ENCODE measurements around the gene MTCL1. TPM values are rescaled to one million over a fixed set of nuclear protein-coding genes. Genes with fewer than 3 reads are reported as not detected.

The MTCL1 gene
- total RNA-seq, 1 experiment from 2014 or later: 50.1 TPM

GRCh38 chr18:8695932-8696517 lies 9.3 kb upstream of the MTCL1 start:
- CTCF ChIA-PET: interaction anchor here (0.6 to 1.3 kb wide), 2 partner anchors 40 to 286 kb away, joined by 3 to 7 read pairs; no protein-coding TSS in a partner anchor
- H3K27ac ChIP-seq (ENCODE audit: low read length): no peak overlapping the region
- POLR2A ChIA-PET: interaction anchor here (0.6 kb wide), 2 partner anchors 7 to 146 kb away, joined by 3 to 4 read pairs; no protein-coding TSS in a partner anchor
- no peaks in the 10 kb centered on the region for H3K9me3 ChIP-seq (ENCODE audit: control insufficient read depth, insufficient read depth, low read depth, low read length)
- intact Hi-C loops (cut with micrococcal nuclease; ENCODE audit: unreplicated experiment): loop anchor here (5.0 to 10.0 kb wide), 2 partner anchors 59 to 286 kb away; no protein-coding TSS in a partner anchor
- no peak for ATAC-seq
- in situ Hi-C loops (cut with HindIII; ENCODE audit: low pct_unique_long_range_greater_than_20kb, low sequenced_read_pairs): no loop called here
- H3K36me3 ChIP-seq (ENCODE audit: control insufficient read depth, insufficient read depth, low read length): no peaks in the 10 kb centered on the region
- H3K27me3 ChIP-seq (ENCODE audit: control insufficient read depth, insufficient read depth, low read length): no peaks in the 10 kb centered on the region
- TF ChIP-seq POLR2AphosphoS5 (IDR thresholded peaks at IDR 0.05; ENCODE audit: low read depth, low read length): no peak
- TF ChIP-seq, protein P1, sequence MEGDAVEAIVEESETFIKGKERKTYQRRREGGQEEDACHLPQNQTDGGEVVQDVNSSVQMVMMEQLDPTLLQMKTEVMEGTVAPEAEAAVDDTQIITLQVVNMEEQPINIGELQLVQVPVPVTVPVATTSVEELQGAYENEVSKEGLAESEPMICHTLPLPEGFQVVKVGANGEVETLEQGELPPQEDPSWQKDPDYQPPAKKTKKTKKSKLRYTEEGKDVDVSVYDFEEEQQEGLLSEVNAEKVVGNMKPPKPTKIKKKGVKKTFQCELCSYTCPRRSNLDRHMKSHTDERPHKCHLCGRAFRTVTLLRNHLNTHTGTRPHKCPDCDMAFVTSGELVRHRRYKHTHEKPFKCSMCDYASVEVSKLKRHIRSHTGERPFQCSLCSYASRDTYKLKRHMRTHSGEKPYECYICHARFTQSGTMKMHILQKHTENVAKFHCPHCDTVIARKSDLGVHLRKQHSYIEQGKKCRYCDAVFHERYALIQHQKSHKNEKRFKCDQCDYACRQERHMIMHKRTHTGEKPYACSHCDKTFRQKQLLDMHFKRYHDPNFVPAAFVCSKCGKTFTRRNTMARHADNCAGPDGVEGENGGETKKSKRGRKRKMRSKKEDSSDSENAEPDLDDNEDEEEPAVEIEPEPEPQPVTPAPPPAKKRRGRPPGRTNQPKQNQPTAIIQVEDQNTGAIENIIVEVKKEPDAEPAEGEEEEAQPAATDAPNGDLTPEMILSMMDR (IDR thresholded peaks at IDR 0.05): no peak
- no peak for TF ChIP-seq SIN3A (IDR thresholded peaks at IDR 0.05; ENCODE audit: borderline replicate concordance, insufficient read depth, low read depth, low read length)
- TF ChIP-seq REST (IDR thresholded peaks at IDR 0.05; ENCODE audit: insufficient read depth in 1 of 2, low read depth in 2 of 2, low read length in 1 of 2): no peak
- TF ChIP-seq TCF7L2 (IDR thresholded peaks at IDR 0.05; ENCODE audit: low read depth, low read length): no peak
- no TSS peak for BruUV-seq (replicated peaks)
- H3K4me3 ChIP-seq (ENCODE audit: low read depth in 2 of 2, low read length in 2 of 2): no peak overlapping the region
- no peaks in the 10 kb centered on the region for H3K4me1 ChIP-seq (ENCODE audit: control insufficient read depth, insufficient read depth, low read length)
- DNase-seq (ENCODE audit: low read depth, low spot score): no peak

DNA sequence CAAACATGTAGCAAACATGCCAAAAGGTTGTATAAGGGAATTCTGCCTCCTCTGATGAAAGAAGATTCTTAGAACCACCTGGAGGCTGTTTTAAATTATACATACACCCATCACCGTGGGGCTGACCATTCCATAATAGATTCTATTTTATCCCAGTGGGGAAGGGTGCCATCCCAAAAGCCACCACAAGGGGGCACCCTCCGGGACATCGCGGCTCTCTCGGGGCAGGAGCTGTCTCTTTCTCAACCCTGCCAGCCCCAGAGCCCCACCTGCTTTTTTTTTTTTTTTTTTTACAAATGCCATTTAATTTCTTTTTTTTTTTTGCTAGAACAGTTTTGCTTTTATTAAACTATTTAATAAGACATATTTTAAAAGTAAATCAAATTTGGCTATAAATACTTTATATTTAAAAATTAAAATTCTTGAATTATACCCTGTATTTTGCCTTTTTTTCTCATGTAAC lies 8.6 kb upstream of the MTCL1 start:
- no peaks in the 10 kb centered on the region for H3K9me3 ChIP-seq (ENCODE audit: control insufficient read depth, insufficient read depth, low read depth, low read length)
- in situ Hi-C loops (cut with HindIII; ENCODE audit: low pct_unique_long_range_greater_than_20kb, low sequenced_read_pairs) (no loop called here), intact Hi-C loops (cut with micrococcal nuclease; ENCODE audit: unreplicated experiment) (loop anchor here (5.0 to 10.0 kb wide), 2 partner anchors 58 to 286 kb away; no protein-coding TSS in a partner anchor)
- no peak for TF ChIP-seq REST (IDR thresholded peaks at IDR 0.05; ENCODE audit: insufficient read depth in 1 of 2, low read depth in 2 of 2, low read length in 1 of 2)
- TF ChIP-seq, protein P1 (IDR thresholded peaks at IDR 0.05): peak; percentile 95
- no peak for TF ChIP-seq SIN3A (IDR thresholded peaks at IDR 0.05; ENCODE audit: borderline replicate concordance, insufficient read depth, low read depth, low read length)
- TF ChIP-seq POLR2AphosphoS5 (IDR thresholded peaks at IDR 0.05; ENCODE audit: low read depth, low read length): no peak
- TF ChIP-seq TCF7L2 (IDR thresholded peaks at IDR 0.05; ENCODE audit: low read depth, low read length): no peak
- ChIA-PET POLR2A (interaction anchor here (0.6 kb wide), 2 partner anchors 8 to 145 kb away, joined by 3 to 4 read pairs; no protein-coding TSS in a partner anchor), CTCF (interaction anchor here (0.6 to 1.3 kb wide), 6 partner anchors 9 to 369 kb away, joined by 3 to 7 read pairs (median 4); no protein-coding TSS in a partner anchor)
- H3K4me3 ChIP-seq (ENCODE audit: low read depth in 2 of 2, low read length in 2 of 2): no peak overlapping the region
- BruUV-seq (replicated peaks): no TSS peak
- H3K27ac ChIP-seq (ENCODE audit: low read length): no peak overlapping the region
- no peaks in the 10 kb centered on the region for H3K36me3 ChIP-seq (ENCODE audit: control insufficient read depth, insufficient read depth, low read length)
- H3K27me3 ChIP-seq (ENCODE audit: control insufficient read depth, insufficient read depth, low read length): no peaks in the 10 kb centered on the region
- ATAC-seq: peak; percentile 96
- DNase-seq (ENCODE audit: low read depth, low spot score): no peak
- H3K4me1 ChIP-seq (ENCODE audit: control insufficient read depth, insufficient read depth, low read length): no peaks in the 10 kb centered on the region
